BLaER1 (cell line): ENCODE results near the gene EMC1.
"Not testable (repeated sequence)": the region's sequence is repeated elsewhere in the genome, so short reads cannot be mapped to it uniquely, and the experiment has no call there.

ENCODE experiments used
- H3K27ac ChIP-seq: shearing (Covaris generic); formaldehyde crosslinking; 2 replicates; pipeline ENCODE4 v1.8.1; 2022
- H3K27me3 ChIP-seq: shearing (Covaris generic); formaldehyde crosslinking; 2 replicates; pipeline ENCODE4 v1.8.1; 2022
- H3K36me3 ChIP-seq: shearing (Covaris generic); formaldehyde crosslinking; 2 replicates; pipeline ENCODE4 v1.8.1; 2022
- H3K4me1 ChIP-seq: shearing (Covaris generic); formaldehyde crosslinking; 2 replicates; pipeline ENCODE4 v1.8.1; 2022
- H3K4me2 ChIP-seq: shearing (Covaris generic); formaldehyde crosslinking; 2 replicates; pipeline ENCODE4 v1.8.1; 2022
- H3K4me3 ChIP-seq: shearing (Covaris generic); formaldehyde crosslinking; 2 replicates; pipeline ENCODE4 v1.8.1; 2022
- H3K9ac ChIP-seq: shearing (Covaris generic); formaldehyde crosslinking; 2 replicates; pipeline ENCODE4 v1.8.1; 2022
- H3K9me3 ChIP-seq: shearing (Covaris generic); formaldehyde crosslinking; 2 replicates; pipeline ENCODE4 v1.8.1; 2022
- H4K20me1 ChIP-seq: shearing (Covaris generic); formaldehyde crosslinking; 2 replicates; pipeline ENCODE4 v1.8.1; 2022
- Cebpa-rat ChIP-seq: shearing (Covaris generic); IDR thresholded peaks from 2 replicates; pipeline ENCODE4 v1.8.1; 2022

The EMC1 gene

GRCh38 chr1:19234224-19234623, 17.1 kb downstream of the EMC1 start:
- Histone ChIP-seq H3K36me3 (peaks cover 99% of the 10 kb centered on the region), H3K9ac (no peak overlapping the region), H3K9me3 (no peaks in the 10 kb centered on the region), H3K27me3 (no peaks in the 10 kb centered on the region), H3K27ac (no peak overlapping the region), H3K4me1 (0 out of 2 replicates have a peak, but pooled peaks cover under 1% of the 10 kb centered on the region), H4K20me1 (peaks cover 66% of the 10 kb centered on the region), H3K4me2 (no peak overlapping the region), H3K4me3 (no peak overlapping the region)
- TF ChIP-seq Cebpa-rat, result no peak

- Histone ChIP-seq H3K9me3 (no peaks in the 10 kb centered on the region), H3K4me1 (0 out of 2 replicates have a peak, but pooled peaks cover 5% of the 10 kb centered on the region), H3K9ac (no peak overlapping the region), H3K4me2 (no peak overlapping the region), H4K20me1 (peaks cover 73% of the 10 kb centered on the region), H3K36me3 (peaks cover 99% of the 10 kb centered on the region), H3K4me3 (no peak overlapping the region), H3K27me3 (no peaks in the 10 kb centered on the region), H3K27ac (no peak overlapping the region)
- no peak for TF ChIP-seq Cebpa-rat
These were observed 18.8 kb downstream of the EMC1 start for GRCh38 chr1:19232524-19232846.

- not testable (repeated sequence) for H3K4me2 ChIP-seq, H3K4me3 ChIP-seq, H3K27ac ChIP-seq, H3K9ac ChIP-seq, H3K9me3 ChIP-seq, H3K27me3 ChIP-seq, H3K4me1 ChIP-seq
- H4K20me1 ChIP-seq, result peaks cover 73% of the 10 kb centered on the region
- peaks cover 99% of the 10 kb centered on the region for H3K36me3 ChIP-seq
These were observed 19.4 kb downstream of the EMC1 start for GRCh38 chr1:19231736-19232523.

- Histone ChIP-seq H3K9me3 (no peaks in the 10 kb centered on the region), H3K4me3 (no peak overlapping the region), H3K4me2 (no peak overlapping the region), H3K27ac (no peak overlapping the region), H3K4me1 (peaks cover 15% of the 10 kb centered on the region), H3K36me3 (peaks cover 100% of the 10 kb centered on the region), H4K20me1 (peaks cover 77% of the 10 kb centered on the region), H3K9ac (no peak overlapping the region), H3K27me3 (no peaks in the 10 kb centered on the region)
- no peak for TF ChIP-seq Cebpa-rat
These were observed 21.4 kb downstream of the EMC1 start for GRCh38 chr1:19229828-19230325.

- peaks cover 80% of the 10 kb centered on the region for H4K20me1 ChIP-seq
- H3K36me3 ChIP-seq, result peaks cover 100% of the 10 kb centered on the region
- no peaks in the 10 kb centered on the region for H3K27me3 ChIP-seq
- H3K4me3 ChIP-seq, result no peak overlapping the region
- no peak overlapping the region for H3K4me2 ChIP-seq
- TF ChIP-seq Cebpa-rat, result no peak
- no peak overlapping the region for H3K9ac ChIP-seq
- peaks cover 15% of the 10 kb centered on the region for H3K4me1 ChIP-seq
- no peaks in the 10 kb centered on the region for H3K9me3 ChIP-seq
- no peak overlapping the region for H3K27ac ChIP-seq
These were observed 22.1 kb downstream of the EMC1 start for GRCh38 chr1:19229229-19229628.

GRCh38 chr1:19222979-19223824, 28.1 kb downstream of the EMC1 start:
- Histone ChIP-seq H3K9me3 (no peaks in the 10 kb centered on the region), H3K36me3 (peaks cover 100% of the 10 kb centered on the region), H3K27ac (no peak overlapping the region), H3K9ac (no peak overlapping the region), H3K27me3 (no peaks in the 10 kb centered on the region), H3K4me3 (no peak overlapping the region), H4K20me1 (peaks cover 82% of the 10 kb centered on the region), H3K4me2 (no peak overlapping the region), H3K4me1 (peaks cover 29% of the 10 kb centered on the region)
- TF ChIP-seq Cebpa-rat, result no peak

- H3K9ac ChIP-seq, result no peak overlapping the region
- peaks cover 82% of the 10 kb centered on the region for H4K20me1 ChIP-seq
- H3K27me3 ChIP-seq, result no peaks in the 10 kb centered on the region
- peaks cover 100% of the 10 kb centered on the region for H3K36me3 ChIP-seq
- H3K27ac ChIP-seq, result no peak overlapping the region
- H3K9me3 ChIP-seq, result no peaks in the 10 kb centered on the region
- H3K4me2 ChIP-seq, result no peak overlapping the region
- no peak overlapping the region for H3K4me3 ChIP-seq
- TF ChIP-seq Cebpa-rat, result no peak
- H3K4me1 ChIP-seq, result peaks cover 29% of the 10 kb centered on the region
These were observed 28.8 kb downstream of the EMC1 start for GRCh38 chr1:19222573-19222972.

- peaks cover 18% of the 10 kb centered on the region for H3K4me1 ChIP-seq
- H3K9ac ChIP-seq, result 0 out of 2 replicates have a peak overlapping the region, but pooled peaks have one; percentile 38
- no peak overlapping the region for H3K4me3 ChIP-seq
- H4K20me1 ChIP-seq, result peaks cover 85% of the 10 kb centered on the region
- TF ChIP-seq Cebpa-rat, result no peak
- peak overlapping the region; percentile 30; the same call in 1 of the 2 replicates for H3K27ac ChIP-seq
- no peaks in the 10 kb centered on the region for H3K9me3 ChIP-seq
- no peaks in the 10 kb centered on the region for H3K27me3 ChIP-seq
- H3K36me3 ChIP-seq, result peaks cover 97% of the 10 kb centered on the region
- H3K4me2 ChIP-seq, result peak overlapping the region; percentile 36; the same call in 1 of the 2 replicates
These were observed 30.3 kb downstream of the EMC1 start for GRCh38 chr1:19220991-19221390.

GRCh38 chr1:19220080-19220846, 31.1 kb downstream of the EMC1 start:
- no peaks in the 10 kb centered on the region for H3K27me3 ChIP-seq
- peaks cover 18% of the 10 kb centered on the region for H3K4me1 ChIP-seq
- H3K9me3 ChIP-seq, result no peaks in the 10 kb centered on the region
- no peak overlapping the region for H3K4me3 ChIP-seq
- peaks cover 92% of the 10 kb centered on the region for H4K20me1 ChIP-seq
- H3K36me3 ChIP-seq, result peaks cover 97% of the 10 kb centered on the region
- no peak overlapping the region for H3K9ac ChIP-seq
- H3K27ac ChIP-seq, result peak overlapping the region; percentile 30
- no peak for TF ChIP-seq Cebpa-rat
- H3K4me2 ChIP-seq, result peak overlapping the region; percentile 36
